GM19438 (cell line): Measurements from ENCODE around the gene ZNF493.

Experiments
- ATAC-seq: cut with Tn5 transposase; IDR thresholded peaks from one replicate; pipeline ENCODE4 v1.9.1; 2021; ENCODE audit warnings: low read depth; ENCODE audit not compliant: unreplicated experiment

ZNF493 gene

GRCh38 chr19:21460686-21461085, 63.8 kb downstream of the ZNF493 start:
- ATAC-seq = no peak

- ATAC-seq = no peak
Observed at GRCh38 chr19:21462540-21462939, 65.6 kb downstream of the ZNF493 start.

- ATAC-seq = no peak
Observed at GRCh38 chr19:21463449-21464105, 66.6 kb downstream of the ZNF493 start.

GRCh38 chr19:21466627-21467026, 69.7 kb downstream of the ZNF493 start:
- ATAC-seq = no peak

GRCh38 chr19:21468791-21469190, 71.9 kb downstream of the ZNF493 start:
- no peak for ATAC-seq

- no peak for ATAC-seq
Observed at GRCh38 chr19:21472507-21472906, 75.6 kb downstream of the ZNF493 start.

- peak; percentile 94 for ATAC-seq
Observed at GRCh38 chr19:21474671-21475181, 77.8 kb downstream of the ZNF493 start.
